ENCODE data around the gene MBTPS1.

The MBTPS1 gene

GRCh38 chr16:84048871-84049270 lies 67.9 kb downstream of the MBTPS1 start:
- no peak overlapping the region for H3K4me3 ChIP-seq (ENCODE audit: low read length)
- DNase-seq (ENCODE audit: low read depth), result no peak
- no peak for TF ChIP-seq CTCF (conservative IDR thresholded peaks at IDR 0.05; ENCODE audit: low read depth, low read length)

- H3K4me3 ChIP-seq (ENCODE audit: low read length), result no peak overlapping the region
- peak; percentile 42 for TF ChIP-seq CTCF (conservative IDR thresholded peaks at IDR 0.05; ENCODE audit: low read depth, low read length)
- no peak for DNase-seq (ENCODE audit: low read depth)
Measured at GRCh38 chr16:84048270-84048669, 68.5 kb downstream of the MBTPS1 start.

- no peak for TF ChIP-seq CTCF (conservative IDR thresholded peaks at IDR 0.05; ENCODE audit: low read depth, low read length)
- H3K4me3 ChIP-seq (ENCODE audit: low read length), result no peak overlapping the region
- DNase-seq (ENCODE audit: low read depth), result no peak
Measured at GRCh38 chr16:84047626-84048025, 69.1 kb downstream of the MBTPS1 start.

GRCh38 chr16:84047206-84047605 lies 69.5 kb downstream of the MBTPS1 start:
- H3K4me3 ChIP-seq (ENCODE audit: low read length), result no peak overlapping the region
- no peak for DNase-seq (ENCODE audit: low read depth)
- no peak for TF ChIP-seq CTCF (conservative IDR thresholded peaks at IDR 0.05; ENCODE audit: low read depth, low read length)

- TF ChIP-seq CTCF (conservative IDR thresholded peaks at IDR 0.05; ENCODE audit: low read depth, low read length), result no peak
- no peak overlapping the region for H3K4me3 ChIP-seq (ENCODE audit: low read length)
- DNase-seq (ENCODE audit: low read depth), result no peak
Measured at GRCh38 chr16:84045818-84046470, 70.8 kb downstream of the MBTPS1 start.

- no peak overlapping the region for H3K4me3 ChIP-seq (ENCODE audit: low read length)
- no peak for TF ChIP-seq CTCF (conservative IDR thresholded peaks at IDR 0.05; ENCODE audit: low read depth, low read length)
- no peak for DNase-seq (ENCODE audit: low read depth)
Measured at GRCh38 chr16:84045001-84045817, 71.5 kb downstream of the MBTPS1 start.

GRCh38 chr16:84044118-84044488 lies 72.6 kb downstream of the MBTPS1 start:
- no peak overlapping the region for H3K4me3 ChIP-seq (ENCODE audit: low read length)
- no peak for DNase-seq (ENCODE audit: low read depth)
- peak; percentile 55 for TF ChIP-seq CTCF (conservative IDR thresholded peaks at IDR 0.05; ENCODE audit: low read depth, low read length)
